Measurements from ENCODE around the gene PRKN. TPM values are rescaled to one million over a fixed set of nuclear protein-coding genes. Genes with fewer than 3 reads are reported as not detected.

PRKN gene
- total RNA-seq, 1 experiment from 2014 or later, result not detected

DNA sequence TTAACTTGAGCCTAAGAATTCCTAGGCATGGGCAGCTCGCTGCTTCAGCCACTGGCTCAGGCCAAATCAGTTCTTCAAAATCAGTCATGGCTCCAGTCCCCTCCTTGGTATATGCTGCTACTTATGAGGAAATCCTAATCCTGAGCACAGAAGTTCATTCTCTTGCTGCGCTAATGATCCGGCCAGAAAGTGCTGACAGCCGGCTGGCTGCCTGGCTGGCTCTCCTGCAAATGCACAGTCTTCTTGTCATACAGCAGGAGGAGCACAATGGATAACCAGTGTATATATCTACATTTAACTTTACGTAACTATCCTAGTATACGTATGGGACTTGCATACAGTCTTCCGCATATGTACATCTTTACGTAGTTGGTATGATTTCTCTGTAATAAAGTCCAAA is 500.8 kb downstream of the PRKN start:
- no peak overlapping the region for H3K27ac ChIP-seq
- no peaks in the 10 kb centered on the region for H3K9me2 ChIP-seq (ENCODE audit: insufficient read depth)
- no peaks in the 10 kb centered on the region for H3K79me2 ChIP-seq (ENCODE audit: low read depth)
- H3K4me1 ChIP-seq (replicated peaks; ENCODE audit: insufficient read depth), result no peaks in the 10 kb centered on the region
- no peak for TF ChIP-seq CTCF (conservative IDR thresholded peaks at IDR 0.05)
- TF ChIP-seq EZH2 (IDR thresholded peaks at IDR 0.05; ENCODE audit: low read depth), result no peak
- ChIA-PET CTCF (no interaction called here), POLR2A (ENCODE audit: unreplicated experiment) (no interaction called here)
- no peak for DNase-seq
- H3K36me3 ChIP-seq (ENCODE audit: low read depth), result no peaks in the 10 kb centered on the region
- no peaks in the 10 kb centered on the region for H3K27me3 ChIP-seq (ENCODE audit: insufficient read depth, low read depth)
- intact Hi-C loops (cut with micrococcal nuclease; ENCODE audit: unreplicated experiment), result no loop called here
- no peak overlapping the region for H3K4me2 ChIP-seq
- no peaks in the 10 kb centered on the region for H3F3A ChIP-seq (ENCODE audit: insufficient read depth, low read depth)
- no peaks in the 10 kb centered on the region for H3K9me3 ChIP-seq (ENCODE audit: insufficient read depth, low read depth)
- BruUV-seq (replicated peaks), result no TSS peak
- H3K4me3 ChIP-seq, result no peak overlapping the region
- H2AFZ ChIP-seq, result no peak overlapping the region
- H4K20me1 ChIP-seq (ENCODE audit: insufficient read depth), result no peaks in the 10 kb centered on the region

GRCh38 chr6:162222521-162222920 is 505.0 kb downstream of the PRKN start:
- no peak for DNase-seq
- CTCF ChIA-PET, result no interaction called here
- BruUV-seq (replicated peaks), result no TSS peak
- Histone ChIP-seq H3K9me3 (ENCODE audit: insufficient read depth, low read depth) (no peaks in the 10 kb centered on the region), H3F3A (ENCODE audit: insufficient read depth, low read depth) (no peaks in the 10 kb centered on the region), H4K20me1 (ENCODE audit: insufficient read depth) (no peaks in the 10 kb centered on the region), H3K4me1 (replicated peaks; ENCODE audit: insufficient read depth) (no peaks in the 10 kb centered on the region), H3K9me2 (ENCODE audit: insufficient read depth) (no peaks in the 10 kb centered on the region), H3K79me2 (ENCODE audit: low read depth) (no peaks in the 10 kb centered on the region), H3K27ac (no peak overlapping the region), H3K4me3 (no peak overlapping the region), H3K36me3 (ENCODE audit: low read depth) (no peaks in the 10 kb centered on the region), H3K4me2 (no peak overlapping the region), H2AFZ (no peak overlapping the region), H3K27me3 (ENCODE audit: insufficient read depth, low read depth) (0 out of 2 replicates have a peak, but pooled peaks cover 5% of the 10 kb centered on the region)
- TF ChIP-seq CTCF (conservative IDR thresholded peaks at IDR 0.05) (no peak), EZH2 (IDR thresholded peaks at IDR 0.05; ENCODE audit: low read depth) (no peak)
- POLR2A ChIA-PET (ENCODE audit: unreplicated experiment), result no interaction called here
- intact Hi-C loops (cut with micrococcal nuclease; ENCODE audit: unreplicated experiment), result no loop called here

DNA sequence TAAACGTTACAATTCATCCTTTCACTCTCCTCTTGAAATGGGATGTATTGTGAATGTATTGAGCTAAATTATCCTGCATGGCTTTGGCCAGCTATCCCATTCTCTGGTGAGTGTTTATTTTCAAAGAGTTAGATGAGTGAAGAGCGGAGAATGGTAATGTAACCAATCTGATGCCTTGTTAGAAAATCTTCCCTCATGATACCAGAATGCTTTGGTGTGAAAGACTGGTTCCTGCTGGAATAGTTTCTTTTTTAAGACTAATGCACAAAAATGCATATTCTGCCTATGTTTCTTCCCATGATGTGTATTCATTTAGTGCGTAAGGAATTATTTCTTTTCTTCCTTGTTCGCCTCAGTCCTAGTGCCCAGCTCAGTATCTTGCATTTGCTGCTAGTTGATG is 506.7 kb downstream of the PRKN start:
- Histone ChIP-seq H3F3A (ENCODE audit: insufficient read depth, low read depth) (no peaks in the 10 kb centered on the region), H3K4me3 (no peak overlapping the region), H3K9me3 (ENCODE audit: insufficient read depth, low read depth) (no peaks in the 10 kb centered on the region), H3K27me3 (ENCODE audit: insufficient read depth, low read depth) (0 out of 2 replicates have a peak, but pooled peaks cover 5% of the 10 kb centered on the region), H3K27ac (no peak overlapping the region), H3K36me3 (ENCODE audit: low read depth) (no peaks in the 10 kb centered on the region), H3K79me2 (ENCODE audit: low read depth) (no peaks in the 10 kb centered on the region), H3K4me1 (replicated peaks; ENCODE audit: insufficient read depth) (no peaks in the 10 kb centered on the region), H3K4me2 (no peak overlapping the region), H2AFZ (no peak overlapping the region), H4K20me1 (ENCODE audit: insufficient read depth) (no peaks in the 10 kb centered on the region), H3K9me2 (ENCODE audit: insufficient read depth) (no peaks in the 10 kb centered on the region)
- ChIA-PET POLR2A (ENCODE audit: unreplicated experiment) (no interaction called here), CTCF (interaction anchor here (0.6 kb wide), 1 partner anchor 563 kb away, joined by 7 read pairs; no protein-coding TSS in a partner anchor)
- DNase-seq, result no peak
- intact Hi-C loops (cut with micrococcal nuclease; ENCODE audit: unreplicated experiment), result no loop called here
- BruUV-seq (replicated peaks), result no TSS peak
- no peak for TF ChIP-seq CTCF (conservative IDR thresholded peaks at IDR 0.05)
- no peak for TF ChIP-seq EZH2 (IDR thresholded peaks at IDR 0.05; ENCODE audit: low read depth)
